ENCODE measurements around the gene MEPE. TPM values are rescaled to one million over a fixed set of nuclear protein-coding genes. Genes with fewer than 3 reads are reported as not detected.

MEPE gene
- total and polyA plus RNA-seq, 4 donors, result 0.07 TPM; not detected in 3

- 97% methylated on average over 2 of the region's 2 CpGs for WGBS
Measured at GRCh38 chr4:87835743-87836142, 3.0 kb downstream of the MEPE start.

GRCh38 chr4:87838205-87838604 lies 5.4 kb downstream of the MEPE start:
- Histone ChIP-seq H3K27ac (ENCODE audit: low read depth in 1 of 2, low read length in 2 of 2) (no peak overlapping the region), H3K27me3 (ENCODE audit: control insufficient read depth in 4 of 4, insufficient read depth in 4 of 4, low read length in 3 of 4) (no peaks in the 10 kb centered on the region), H3K9me3 (ENCODE audit: control insufficient read depth in 4 of 4, low read length in 3 of 4) (no peaks in the 10 kb centered on the region), H3K4me1 (ENCODE audit: control insufficient read depth in 4 of 4, insufficient read depth in 4 of 4, low read length in 3 of 4) (no peaks in the 10 kb centered on the region), H3K4me3 (ENCODE audit: low read depth in 1 of 3, low read length in 3 of 3) (no peak overlapping the region), H3K9ac (ENCODE audit: low read depth in 1 of 2, low read length in 2 of 2) (no peak overlapping the region), H3K36me3 (ENCODE audit: control insufficient read depth in 4 of 4, insufficient read depth in 3 of 4, low read depth in 1 of 4, low read length in 3 of 4) (no peaks in the 10 kb centered on the region)
- TF ChIP-seq REST (IDR thresholded peaks at IDR 0.05), result no peak
- peak in 1 of 2 donors; percentile 13 for TF ChIP-seq RAD21 (IDR thresholded peaks at IDR 0.05)
- no peak for DNase-seq (ENCODE audit: low spot score)
- 76% methylated on average over 6 of the region's 6 CpGs for WGBS

More at GRCh38 chr4:87835743-87836142, 3.0 kb downstream of the MEPE start:
- TF ChIP-seq FOXA2 (IDR thresholded peaks at IDR 0.05) (no peak), GABPA (IDR thresholded peaks at IDR 0.05 in 1 of 2, conservative IDR thresholded peaks at IDR 0.05 in 1 of 2) (no peak), YY1 (IDR thresholded peaks at IDR 0.05) (no peak), HNF4G (IDR thresholded peaks at IDR 0.05) (no peak), ZBTB33 (IDR thresholded peaks at IDR 0.05) (no peak), JUND (IDR thresholded peaks at IDR 0.05) (no peak), ATF3 (IDR thresholded peaks at IDR 0.05) (no peak), HNF4A (conservative IDR thresholded peaks at IDR 0.05) (no peak), FOXA1 (IDR thresholded peaks at IDR 0.05) (no peak), SP1 (IDR thresholded peaks at IDR 0.05) (no peak), RAD21 (IDR thresholded peaks at IDR 0.05) (no peak), RXRA (IDR thresholded peaks at IDR 0.05) (no peak), REST (IDR thresholded peaks at IDR 0.05) (no peak), TAF1 (conservative IDR thresholded peaks at IDR 0.05) (no peak), NR2F2 (IDR thresholded peaks at IDR 0.05) (no peak), EGR1 (IDR thresholded peaks at IDR 0.05; ENCODE audit: low read depth in 2 of 2) (no peak), MAX (IDR thresholded peaks at IDR 0.05) (no peak)
- no peaks in the 10 kb centered on the region for H3K4me1 ChIP-seq (ENCODE audit: control insufficient read depth in 4 of 4, insufficient read depth in 4 of 4, low read length in 3 of 4)
- no peak overlapping the region for H3K9ac ChIP-seq (ENCODE audit: low read depth in 1 of 2, low read length in 2 of 2)
- H3K27me3 ChIP-seq (ENCODE audit: control insufficient read depth in 4 of 4, insufficient read depth in 4 of 4, low read length in 3 of 4), result no peaks in the 10 kb centered on the region
- no peaks in the 10 kb centered on the region for H3K36me3 ChIP-seq (ENCODE audit: control insufficient read depth in 4 of 4, insufficient read depth in 3 of 4, low read depth in 1 of 4, low read length in 3 of 4)
- no peak overlapping the region for H3K27ac ChIP-seq (ENCODE audit: low read depth in 1 of 2, low read length in 2 of 2)
- DNase-seq (ENCODE audit: low spot score), result no peak
- no peaks in the 10 kb centered on the region for H3K9me3 ChIP-seq (ENCODE audit: control insufficient read depth in 4 of 4, low read length in 3 of 4)
- H3K4me3 ChIP-seq (ENCODE audit: low read depth in 1 of 3, low read length in 3 of 3), result no peak overlapping the region
